Right lobe of liver (tissue), 6 donors: ENCODE results near the gene FOXJ1. TPM values are rescaled to one million over a fixed set of nuclear protein-coding genes. Genes with fewer than 3 reads are reported as not detected.

Experiments
- ATAC-seq, 4 donors: fragments of 200-7000 bp; cut with Tn5 transposase; one replicate each; pipeline ENCODE4 v1.9.1; 2020; ENCODE audit warnings: mild to moderate bottlenecking in 4 of 4, moderate library complexity in 4 of 4
- DNase-seq, 3 donors: peaks; one replicate each; pipeline ENCODE4 v3.0.0-alpha.2; 2020
- H3K27ac ChIP-seq, 3 donors: fragments of 200-600 bp; one replicate each; pipeline ENCODE4 v1.8.0; 2022
- H3K27me3 ChIP-seq, 2 donors: fragments of 200-600 bp; one replicate each; pipeline ENCODE4 v1.8.0; 2022
- H3K36me3 ChIP-seq, 4 donors: fragments of 200-600 bp; sonication (generic) in 1 of 4; one replicate each; pipeline versions ENCODE4 v1.5.1 to v1.8.0; 2017 to 2022; ENCODE audit warnings: control low read depth in 1 of 4
- H3K4me1 ChIP-seq, 4 donors: fragments of 200-600 bp; sonication (generic) in 1 of 4; one replicate each; pipeline versions ENCODE4 v1.5.1 to v1.8.0; 2017 to 2022; ENCODE audit warnings: control low read depth in 1 of 4
- H3K4me3 ChIP-seq, 3 donors: fragments of 200-600 bp; one replicate each; pipeline ENCODE4 v1.8.0; 2022
- H3K9me3 ChIP-seq, 4 donors: fragments of 200-600 bp; sonication (generic) in 1 of 4; one replicate each; pipeline versions ENCODE4 v1.5.1 to v1.8.0; 2017 to 2022; ENCODE audit warnings: control low read depth in 1 of 4
- CTCF ChIP-seq, 4 donors: fragments of 200-600 bp in 3 of 4; fragments of 450-650 bp in 1 of 4; IDR thresholded peaks; one replicate each; pipeline versions ENCODE4 v1.5.1 to v1.8.0; 2016 to 2022; ENCODE audit warnings: antibody characterized with exemption in 4 of 4, mild to moderate bottlenecking in 2 of 4
- POLR2A ChIP-seq: fragments of 450-650 bp; IDR thresholded peaks from one replicate; pipeline ENCODE4 v1.6.1; 2017; ENCODE audit warnings: antibody characterized with exemption, mild to moderate bottlenecking
- WGBS: methylation state at CpG from one replicate; pipeline ENCODE4 v1.1.6; 2018; ENCODE audit warnings: low coverage, low lambda C conversion rate; ENCODE audit not compliant: insufficient coverage; ENCODE audit errors: missing lambda C conversion rate; 5-methylcytosine and 5-hydroxymethylcytosine counted together
- intact Hi-C, 2 donors: fragments of 100-400 bp; cut with DNase I; formaldehyde crosslinking; loops; one replicate each; pipeline versions ENCODE4 v1.11.2 to v1.14.1; 2022
- total RNA-seq, 6 experiments: library from RNA; depleted of rRNA in 2 of 6; stranded (reverse); fragments of >200 nt in 2 of 6; fragmentation: NEBNext Ultra II Directional in 3 of 6; extraction: Animal tissue kit (Norgen Biotek cat#: 25700) in 3 of 6; gene quantifications; one replicate each; pipeline versions ENCODE4 v1.1.0 to v1.2.4, GENCODE V29; 2016 to 2023
- donor health status: DM: no; HTN: yes; CAD: no.
- donor health status: DM: no; HTN: no; CAD: no.
- donor health status: DM: no; HTN: no; CAD: no.
- donor health status: DM: no; HTN: yes; CAD: no.
- donor health status: DM: no; HTN: yes; CAD: no.

FOXJ1 gene
- total RNA-seq, 6 experiments from 2014 or later: 0.06 to 0.12 (median 0.11) TPM; not detected in 3

- DNase-seq (peak; percentile 52 to 87 (median 78)), ATAC-seq (peak; percentile 86 to 92 (median 88))
- Histone ChIP-seq H3K9me3 (no peaks in the 10 kb centered on the region), H3K27ac (no peak overlapping the region), H3K36me3 (no peaks in the 10 kb centered on the region), H3K27me3 (no peaks in the 10 kb centered on the region), H3K4me3 (no peak overlapping the region), H3K4me1 (peaks cover 0 to 10% (median 2%) of the 10 kb centered on the region in 4 donors)
- 62% methylated on average over 15 of the region's 23 CpGs for WGBS
- TF ChIP-seq POLR2A: no peak
- peak in 1 of 4 donors; percentile 8 for TF ChIP-seq CTCF (IDR thresholded peaks at IDR 0.05)
- intact Hi-C loops: no loop called here
Observed at GRCh38 chr17:76150712-76151622, 9.9 kb upstream of the FOXJ1 start.

GRCh38 chr17:76149214-76149613 lies 8.2 kb upstream of the FOXJ1 start:
- H3K4me3 ChIP-seq: no peak overlapping the region
- H3K9me3 ChIP-seq: no peaks in the 10 kb centered on the region
- intact Hi-C loops: no loop called here
- H3K27ac ChIP-seq: no peak overlapping the region
- no peaks in the 10 kb centered on the region for H3K27me3 ChIP-seq
- TF ChIP-seq CTCF (IDR thresholded peaks at IDR 0.05): no peak
- no peak for TF ChIP-seq POLR2A
- DNase-seq: no peak
- WGBS: 84% methylated on average over 3 of the region's 10 CpGs
- ATAC-seq: no peak
- peaks cover 0 to 10% (median 2%) of the 10 kb centered on the region in 4 donors for H3K4me1 ChIP-seq
- H3K36me3 ChIP-seq: no peaks in the 10 kb centered on the region

- Histone ChIP-seq H3K4me1 (peaks cover 0 to 10% (median 2%) of the 10 kb centered on the region in 4 donors), H3K9me3 (no peaks in the 10 kb centered on the region), H3K27ac (no peak overlapping the region), H3K36me3 (no peaks in the 10 kb centered on the region), H3K4me3 (no peak overlapping the region), H3K27me3 (no peaks in the 10 kb centered on the region)
- no peak for TF ChIP-seq POLR2A
- TF ChIP-seq CTCF (IDR thresholded peaks at IDR 0.05): no peak
- no peak for ATAC-seq
- intact Hi-C loops: no loop called here
- DNase-seq: no peak
- WGBS: no CpG with 5 or more reads among the region's 1 CpG
Observed at GRCh38 chr17:76148015-76148326, 6.9 kb upstream of the FOXJ1 start.

GRCh38 chr17:76147211-76148014 lies 6.4 kb upstream of the FOXJ1 start:
- Histone ChIP-seq H3K36me3 (no peaks in the 10 kb centered on the region), H3K4me3 (no peak overlapping the region), H3K9me3 (no peaks in the 10 kb centered on the region), H3K27me3 (no peaks in the 10 kb centered on the region), H3K4me1 (peaks cover 0 to 10% (median 2%) of the 10 kb centered on the region in 4 donors), H3K27ac (no peak overlapping the region)
- ATAC-seq (peak in 3 of 4 donors; percentile 30 to 46 (median 33)), DNase-seq (peak in 1 of 3 donors; percentile 4)
- WGBS: 63% methylated on average over 6 of the region's 13 CpGs
- intact Hi-C loops: no loop called here
- TF ChIP-seq CTCF (IDR thresholded peaks at IDR 0.05) (peak; percentile 48 to 65 (median 58)), POLR2A (no peak)
